H9 (cell line): ENCODE data around the gene ASB18. TPM values are rescaled to one million over a fixed set of nuclear protein-coding genes. Genes with fewer than 3 reads are reported as not detected.

Experiments
- DNase-seq: peaks from one replicate; pipeline ENCODE4 v3.0.0-alpha.2; 2017
- H2AFZ ChIP-seq: one replicate; pipeline ENCODE4 v1.6.1; 2013; ENCODE audit warnings: mild to moderate bottlenecking, low read length, control low read depth, moderate library complexity
- H2AK5ac ChIP-seq: 2 replicates; pipeline ENCODE4 v1.6.1; 2013; ENCODE audit warnings: low read length, control low read depth, mixed read lengths; ENCODE audit not compliant: insufficient read length
- H2BK120ac ChIP-seq: one replicate; pipeline ENCODE4 v1.6.1; 2013; ENCODE audit warnings: low read depth, mild to moderate bottlenecking, low read length, control low read depth, inconsistent platforms; ENCODE audit not compliant: poor library complexity, severe bottlenecking
- H2BK12ac ChIP-seq: 2 replicates; pipeline ENCODE4 v1.6.1; 2013; ENCODE audit warnings: low read length, control low read depth, mixed read lengths, low read depth; ENCODE audit not compliant: insufficient read length
- H2BK15ac ChIP-seq: 2 replicates; pipeline ENCODE4 v1.6.1; 2013; ENCODE audit warnings: low read depth, low read length, control low read depth
- H2BK20ac ChIP-seq: one replicate; pipeline ENCODE4 v1.6.1; 2013; ENCODE audit warnings: low read depth, mild to moderate bottlenecking, low read length, control low read depth, inconsistent platforms; ENCODE audit not compliant: poor library complexity, severe bottlenecking
- H2BK5ac ChIP-seq: 2 replicates; pipeline ENCODE4 v1.6.1; 2013; ENCODE audit warnings: low read length, control low read depth, mixed read lengths; ENCODE audit not compliant: insufficient read length
- H3K14ac ChIP-seq: 2 replicates; pipeline ENCODE4 v1.6.1; 2013; ENCODE audit warnings: low read length, control low read depth; ENCODE audit not compliant: insufficient read depth
- H3K18ac ChIP-seq: 2 replicates; pipeline ENCODE4 v1.6.1; 2013; ENCODE audit warnings: low read depth, mild to moderate bottlenecking, mixed read lengths, low read length, control low read depth; ENCODE audit not compliant: insufficient read length
- H3K23ac ChIP-seq: 2 replicates; pipeline ENCODE4 v1.6.1; 2013; ENCODE audit warnings: low read length, control low read depth, mixed read lengths, low read depth; ENCODE audit not compliant: insufficient read length
- H3K23me2 ChIP-seq: 2 replicates; pipeline ENCODE4 v1.6.1; 2013; ENCODE audit warnings: low read depth, mild to moderate bottlenecking, mixed read lengths, low read length, control low read depth; ENCODE audit not compliant: insufficient read length, poor library complexity, severe bottlenecking
- H3K27ac ChIP-seq: 2 replicates; pipeline ENCODE4 v1.5.1; 2013; ENCODE audit warnings: low read length, control low read depth, mixed read lengths, low read depth; ENCODE audit not compliant: insufficient read length
- H3K27me3 ChIP-seq: 2 replicates; pipeline ENCODE4 v1.6.1; 2013; ENCODE audit warnings: low read length, control low read depth, inconsistent platforms; ENCODE audit not compliant: insufficient read depth
- H3K4ac ChIP-seq: 2 replicates; pipeline ENCODE4 v1.6.1; 2013; ENCODE audit warnings: low read depth, mild to moderate bottlenecking, control low read depth, inconsistent platforms, low read length, moderate library complexity
- H3K4me1 ChIP-seq: 2 replicates; pipeline ENCODE4 v1.6.1; 2013; ENCODE audit warnings: low read length, control low read depth, inconsistent platforms; ENCODE audit not compliant: insufficient read depth
- H3K4me2 ChIP-seq: 2 replicates; pipeline ENCODE4 v1.6.1; 2013; ENCODE audit warnings: low read length, control low read depth, mixed read lengths; ENCODE audit not compliant: insufficient read length, insufficient read depth
- H3K56ac ChIP-seq: 2 replicates; pipeline ENCODE4 v1.6.1; 2013; ENCODE audit warnings: low read depth, mild to moderate bottlenecking, mixed read lengths, low read length, control low read depth; ENCODE audit not compliant: insufficient read length
- H3K79me1 ChIP-seq: 2 replicates; pipeline ENCODE4 v1.6.1; 2013; ENCODE audit warnings: low read depth, mild to moderate bottlenecking, moderate library complexity, low read length, control low read depth, inconsistent platforms; ENCODE audit not compliant: insufficient read depth, poor library complexity, severe bottlenecking
- H3K79me2 ChIP-seq: 2 replicates; pipeline ENCODE4 v1.6.1; 2013; ENCODE audit warnings: low read length, control low read depth, inconsistent platforms; ENCODE audit not compliant: insufficient read depth
- H3K9ac ChIP-seq: 2 replicates; pipeline ENCODE4 v1.6.1; 2013; ENCODE audit warnings: low read length, control low read depth, mixed read lengths; ENCODE audit not compliant: insufficient read length; ENCODE audit errors: extremely low read depth
- H3K9me3 ChIP-seq: one replicate; pipeline ENCODE4 v1.6.1; 2013; ENCODE audit warnings: low read depth, low read length, inconsistent platforms; ENCODE audit not compliant: control insufficient read depth
- H3T11ph ChIP-seq: one replicate; pipeline ENCODE4 v1.6.1; 2013; ENCODE audit warnings: mild to moderate bottlenecking, low read length, control low read depth, inconsistent platforms
- H4K20me1 ChIP-seq: one replicate; pipeline ENCODE4 v1.6.1; 2013; ENCODE audit not compliant: control insufficient read depth, insufficient read length, insufficient read depth
- H4K5ac ChIP-seq: 2 replicates; pipeline ENCODE4 v1.6.1; 2013; ENCODE audit warnings: low read depth, mild to moderate bottlenecking, mixed read lengths, low read length, control low read depth; ENCODE audit not compliant: insufficient read length
- H4K8ac ChIP-seq: replicated peaks from 2 replicates; pipeline ENCODE4 v1.6.1; 2013; ENCODE audit warnings: low read length, control low read depth, mixed read lengths, low read depth; ENCODE audit not compliant: insufficient read length
- H4K91ac ChIP-seq: 2 replicates; pipeline ENCODE4 v1.6.1; 2013; ENCODE audit warnings: low read depth, mild to moderate bottlenecking, moderate library complexity, mixed read lengths, low read length, control low read depth; ENCODE audit not compliant: insufficient read length
- H3K27ac Mint-ChIP-seq, 3 experiments: 2 replicates in 2 of 3; 3 replicates in 1 of 3; pipeline ENCODE4 v1.8.0; 2020 to 2021; ENCODE audit warnings: mixed read lengths in 3 of 3, mild to moderate bottlenecking in 1 of 3, moderate library complexity in 1 of 3
- H3K27me3 Mint-ChIP-seq: 2 replicates; pipeline ENCODE4 v1.8.0; 2021; ENCODE audit warnings: low read depth, mild to moderate bottlenecking, moderate library complexity, mixed read lengths
- H3K36me3 Mint-ChIP-seq, 3 experiments: 2 replicates in 2 of 3; 3 replicates in 1 of 3; pipeline ENCODE4 v1.8.0; 2020 to 2021; ENCODE audit warnings: low read depth in 3 of 3, mixed read lengths in 3 of 3; ENCODE audit not compliant: insufficient read depth in 1 of 3
- H3K4me1 Mint-ChIP-seq, 2 experiments: 2 replicates each; pipeline ENCODE4 v1.8.0; 2020; ENCODE audit warnings: mixed read lengths in 2 of 2
- H3K4me3 Mint-ChIP-seq, 2 experiments: 2 replicates in 1 of 2; 3 replicates in 1 of 2; pipeline ENCODE4 v1.8.0; 2020 to 2021; ENCODE audit warnings: mild to moderate bottlenecking in 2 of 2, mixed read lengths in 2 of 2, moderate library complexity in 1 of 2
- H3K9me3 Mint-ChIP-seq, 2 experiments: 2 replicates in 1 of 2; 3 replicates in 1 of 2; pipeline ENCODE4 v1.8.0; 2020; ENCODE audit warnings: mild to moderate bottlenecking in 2 of 2, mixed read lengths in 2 of 2, moderate library complexity in 1 of 2
- CTCF ChIP-seq: fragments of 200-600 bp; sonication (generic); conservative IDR thresholded peaks from 3 replicates; pipeline ENCODE4 v1.8.0; 2021; ENCODE audit warnings: antibody characterized with exemption, mild to moderate bottlenecking
- WGBS: extraction: QIAGEN DNeasy Blood & Tissue Kit; methylation state at CpG from one replicate; pipeline ENCODE4 v1.1.7; 2013; ENCODE audit warnings: missing lambda C conversion rate, low lambda C conversion rate, mixed read lengths; ENCODE audit not compliant: insufficient read length; ENCODE audit errors: extremely low coverage; 5-methylcytosine and 5-hydroxymethylcytosine counted together
- total RNA-seq: library from RNA; stranded (reverse); gene quantifications from 2 replicates; pipeline ENCODE4 v1.2.1, GENCODE V29; 2021

ASB18 gene
- total RNA-seq, 1 experiment from 2014 or later: not detected

GRCh38 chr2:236146436-236146835 is 117.8 kb downstream of the ASB18 start:
- Histone ChIP-seq H4K91ac (no peak overlapping the region), H3K23ac (no peak overlapping the region), H2BK15ac (no peak overlapping the region), H4K20me1 (no peaks in the 10 kb centered on the region), H3K27me3 (no peaks in the 10 kb centered on the region; the same call in 1 of the 2 replicates), H2AK5ac (no peak overlapping the region), H4K5ac (no peak overlapping the region), H3K9ac (no peak overlapping the region), H3K4me1 (peaks cover 9% of the 10 kb centered on the region; the same call in 1 of the 2 replicates), H3K23me2 (no peaks in the 10 kb centered on the region), H2AFZ (no peak overlapping the region), H3K4me2 (no peak overlapping the region), H2BK20ac (no peak overlapping the region), H3K79me1 (no peaks in the 10 kb centered on the region), H3K4ac (no peak overlapping the region), H4K8ac (no peak overlapping the region), H2BK5ac (no peak overlapping the region), H2BK120ac (no peak overlapping the region), H3K79me2 (no peaks in the 10 kb centered on the region), H3K18ac (no peak overlapping the region), H3K9me3 (no peaks in the 10 kb centered on the region), H2BK12ac (no peak overlapping the region), H3K56ac (no peak overlapping the region), H3K27ac (no peak overlapping the region), H3T11ph (no peak overlapping the region), H3K14ac (no peak overlapping the region)
- Mint-ChIP-seq H3K9me3 (peaks cover 4 to 8% of the 10 kb centered on the region in 2 experiments; a peak in 2 of 5 replicates), H3K4me3 (no peak overlapping the region), H3K27ac (no peak overlapping the region), H3K36me3 (no peaks in the 10 kb centered on the region), H3K27me3 (peaks cover 90% of the 10 kb centered on the region), H3K4me1 (peaks cover 10% of the 10 kb centered on the region in 2 experiments)
- no peak for DNase-seq
- no CpG with 5 or more reads among the region's 7 CpGs for WGBS
- no peak for TF ChIP-seq CTCF
